GM21423 (cell line): Measurements from ENCODE around the gene NSA2.

ENCODE experiments used
- ATAC-seq: cut with Tn5 transposase; IDR thresholded peaks from one replicate; pipeline ENCODE4 v1.9.1; 2021; ENCODE audit warnings: mild to moderate bottlenecking, moderate library complexity; ENCODE audit not compliant: unreplicated experiment

Gene NSA2

DNA sequence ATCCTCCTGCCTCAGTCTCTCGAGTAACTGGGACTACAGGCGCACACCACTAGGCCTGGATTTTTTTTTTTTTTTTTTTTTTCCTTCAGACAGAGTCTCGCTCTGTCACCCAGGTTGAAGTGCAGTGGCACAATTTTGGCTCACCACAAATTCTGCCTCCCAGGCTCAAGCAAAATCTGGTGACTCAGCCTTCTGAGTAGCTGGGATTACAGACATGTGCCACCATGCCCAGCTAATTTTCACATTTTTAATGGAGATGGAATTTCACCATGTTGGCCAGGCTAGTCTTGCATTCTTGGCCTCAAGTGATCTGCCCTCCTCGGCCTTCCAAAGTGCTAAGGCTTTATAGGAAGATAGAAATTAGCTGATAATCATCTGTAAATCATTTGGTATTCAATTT is 43.9 kb downstream of the NSA2 start:
- no peak for ATAC-seq

DNA sequence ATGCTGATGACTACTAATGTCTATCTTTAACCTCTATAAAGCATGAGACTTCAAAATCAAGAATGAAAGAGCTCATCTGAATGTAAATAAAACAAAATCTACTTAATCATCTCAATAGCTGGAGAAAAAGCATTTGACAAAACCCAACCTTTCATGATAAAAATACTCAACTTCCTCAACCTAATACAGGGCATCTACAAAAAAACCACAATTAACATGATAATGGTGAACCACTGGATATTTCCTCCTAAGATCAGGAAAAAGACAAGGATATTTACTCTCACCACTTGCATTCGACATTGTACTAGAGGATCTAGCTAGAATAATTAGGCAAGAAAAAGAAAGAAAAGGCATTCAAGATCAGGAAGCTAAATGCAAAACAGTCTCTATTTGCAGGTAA is 49.8 kb downstream of the NSA2 start:
- no peak for ATAC-seq

DNA sequence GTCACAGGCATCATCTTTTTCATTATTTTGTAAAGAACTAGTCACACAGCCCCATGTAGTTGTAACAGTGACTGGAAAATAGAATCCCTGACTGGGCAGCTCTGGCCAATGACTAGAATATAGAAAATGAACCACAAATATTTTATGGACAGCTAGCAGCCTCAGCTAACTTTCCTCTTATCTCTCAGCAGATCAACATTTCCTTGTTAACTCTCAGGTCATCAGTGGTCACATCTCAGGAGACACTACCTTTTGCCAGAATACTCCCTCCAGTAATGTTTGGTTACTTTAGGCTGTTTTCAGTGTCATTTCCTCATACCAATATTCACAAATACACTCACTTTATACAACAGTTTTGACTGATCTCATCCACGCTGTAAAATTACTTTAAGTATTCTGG is 55.2 kb downstream of the NSA2 start:
- ATAC-seq, result no peak

DNA sequence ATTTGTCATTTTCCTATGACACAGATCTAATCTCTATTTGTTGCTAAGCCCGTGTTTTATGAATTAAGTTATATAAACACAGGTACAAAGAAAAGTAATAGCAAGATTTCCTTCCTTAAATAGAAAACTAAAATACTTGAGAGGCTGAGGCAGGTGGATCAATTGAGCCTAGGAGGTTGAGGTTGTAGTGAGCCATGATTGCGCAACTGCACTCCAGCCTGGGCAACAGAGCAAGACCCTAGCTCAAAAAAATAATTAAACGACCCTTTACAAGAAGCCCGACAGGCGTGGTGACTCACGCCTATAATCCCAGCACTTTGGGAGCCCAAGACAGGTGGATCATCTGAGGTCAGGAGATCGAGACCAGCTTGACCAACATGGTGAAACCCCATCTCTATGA is 62.4 kb downstream of the NSA2 start:
- no peak for ATAC-seq
